H1 (cell line): Measurements from ENCODE around the gene ITPKB. TPM values are rescaled to one million over a fixed set of nuclear protein-coding genes. Genes with fewer than 3 reads are reported as not detected.

Source experiments
- NRF1 ChIP-seq: IDR thresholded peaks from 2 replicates; pipeline ENCODE4 v1.6.1; 2011; ENCODE audit warnings: mild to moderate bottlenecking, low read depth, low read length, improper control_type of control experiment
- polyA plus RNA-seq, 7 experiments: library from polyadenylated mRNA; depleted of rRNA in 3 of 7; stranded (reverse) in 5 of 7; unstranded in 2 of 7; fragments of >200 nt in 5 of 7; fragments of 200-250 nt in 2 of 7; gene quantifications; 1 replicate in 5 of 7; 2 replicates in 1 of 7; 4 replicates in 1 of 7; pipeline versions ENCODE4 v1.2.1 to v1.2.3, GENCODE V29; 2011 to 2013; ENCODE audit warnings: missing spikeins in 2 of 7, mixed read lengths in 2 of 7
- total RNA-seq: library from RNA; stranded (reverse); fragmentation: NEBNext Ultra II Directional; extraction: Animal tissue kit (Norgen Biotek cat#: 25700); gene quantifications from 2 replicates; pipeline ENCODE4 v1.2.1, GENCODE V29; 2021

The ITPKB gene
- total and polyA plus RNA-seq, 2 of the 8 experiments (the other 6 are each of a cell fraction or from before 2014, with no cell fraction given), result 1.7 to 4.8 TPM

DNA sequence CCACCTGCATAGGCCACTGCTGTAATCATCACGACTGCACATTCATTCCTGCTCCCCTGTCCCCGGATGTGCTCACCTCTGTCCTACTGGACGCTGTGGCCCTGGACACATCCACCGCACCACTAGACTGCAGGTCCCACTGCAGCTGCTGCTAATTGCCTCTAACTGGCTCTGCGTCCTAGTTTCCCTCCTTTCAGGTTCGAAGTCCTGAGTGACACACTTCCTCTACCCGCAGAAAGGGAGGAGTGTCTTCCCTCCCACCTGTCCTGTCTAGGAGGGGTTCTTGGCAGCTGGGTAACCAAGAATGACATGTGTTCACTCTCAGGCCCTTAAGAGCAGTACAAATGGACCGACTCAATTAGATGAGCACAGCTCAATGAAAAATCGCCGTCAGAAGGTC, 40.5 kb upstream of the ITPKB start (continued):
- TF ChIP-seq NRF1, result no peak
